Left lung (tissue), 10 donors: ENCODE data around the gene ROBO2. TPM values are rescaled to one million over a fixed set of nuclear protein-coding genes. Genes with fewer than 3 reads are reported as not detected.

Experiments
- ATAC-seq: fragments of 200-7000 bp; cut with Tn5 transposase; one replicate; pipeline ENCODE4 v1.9.1; 2020; ENCODE audit warnings: moderate library complexity
- DNase-seq, 4 donors: peaks; one replicate each; pipeline ENCODE4 v3.0.0-alpha.2; 2013 to 2020
- H3K27ac ChIP-seq, 2 donors: fragments of 200-600 bp; sonication (generic) in 1 of 2; one replicate each; pipeline versions ENCODE4 v1.5.0 to v1.8.0; 2020 to 2021
- H3K27me3 ChIP-seq, 2 donors: fragments of 200-600 bp; sonication (generic) in 1 of 2; one replicate each; pipeline versions ENCODE4 v1.5.0 to v1.8.0; 2020 to 2021
- H3K36me3 ChIP-seq, 2 donors: fragments of 200-600 bp; sonication (generic) in 1 of 2; one replicate each; pipeline versions ENCODE4 v1.5.0 to v1.8.0; 2020 to 2021
- H3K4me1 ChIP-seq, 2 donors: fragments of 200-600 bp; one replicate each; pipeline ENCODE4 v1.8.0; 2021
- H3K4me3 ChIP-seq, 2 donors: fragments of 200-600 bp; sonication (generic) in 1 of 2; one replicate each; pipeline versions ENCODE4 v1.5.0 to v1.8.0; 2020 to 2021; ENCODE audit warnings: mild to moderate bottlenecking in 1 of 2
- H3K9me3 ChIP-seq, 2 donors: fragments of 200-600 bp; sonication (generic) in 1 of 2; one replicate each; pipeline versions ENCODE4 v1.5.0 to v1.8.0; 2020 to 2021
- intact Hi-C, 2 donors: fragments of 100-400 bp; cut with DNase I; formaldehyde crosslinking; loops; one replicate each; pipeline versions ENCODE4 v1.11.2 to v1.14.2; 2022
- polyA plus RNA-seq, 6 donors: library from polyadenylated mRNA; unstranded; fragments of 120-200 nt; gene quantifications; one replicate each; pipeline ENCODE4 v1.2.1, GENCODE V29; 2013; ENCODE audit not compliant: insufficient read length in 6 of 6
- total RNA-seq, 2 donors: library from RNA; stranded (reverse); fragmentation: NEBNext Ultra II Directional; extraction: Animal tissue kit (Norgen Biotek cat#: 25700); gene quantifications; one replicate each; pipeline ENCODE4 v1.2.1, GENCODE V29; 2021
- TF ChIP-seq, protein P1 (sequence below), 2 donors: fragments of 200-600 bp; sonication (generic) in 1 of 2; IDR thresholded peaks; one replicate each; pipeline versions ENCODE4 v1.5.0 to v1.8.0; 2021; ENCODE audit warnings: antibody characterized with exemption in 2 of 2
- donor health status: DM: no; HTN: yes; CAD: no.
- donor health status: DM: no; HTN: no; CAD: no.

The ROBO2 gene
- total and polyA plus RNA-seq, 8 donors, result 4.9 to 66.2 (median 51.1) TPM

DNA sequence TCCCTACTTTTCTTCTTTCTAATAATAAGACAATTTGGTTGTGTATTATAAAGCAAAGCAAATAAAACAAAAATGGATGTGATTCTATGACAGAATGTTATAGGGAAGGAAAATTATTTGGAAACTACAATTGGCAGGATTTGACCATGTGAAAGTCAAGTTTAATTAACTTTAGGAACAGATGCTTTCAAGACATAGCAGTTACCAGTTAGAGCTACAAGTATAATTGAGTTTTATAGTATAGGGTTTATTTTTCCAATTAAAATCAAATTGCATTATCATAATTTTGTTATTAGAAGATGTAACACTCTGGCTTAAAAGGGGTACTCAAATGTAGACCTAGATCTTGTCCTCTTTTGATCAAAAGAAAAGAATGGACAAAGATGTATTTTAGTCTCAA lies 110.9 kb downstream of the ROBO2 start:
- DNase-seq (no peak), ATAC-seq (no peak)
- intact Hi-C loops, result no loop called here
- Histone ChIP-seq H3K9me3 (no peaks in the 10 kb centered on the region), H3K27ac (no peak overlapping the region), H3K27me3 (no peaks in the 10 kb centered on the region), H3K4me1 (no peaks in the 10 kb centered on the region), H3K36me3 (no peaks in the 10 kb centered on the region), H3K4me3 (no peak overlapping the region)
- TF ChIP-seq, protein P1, sequence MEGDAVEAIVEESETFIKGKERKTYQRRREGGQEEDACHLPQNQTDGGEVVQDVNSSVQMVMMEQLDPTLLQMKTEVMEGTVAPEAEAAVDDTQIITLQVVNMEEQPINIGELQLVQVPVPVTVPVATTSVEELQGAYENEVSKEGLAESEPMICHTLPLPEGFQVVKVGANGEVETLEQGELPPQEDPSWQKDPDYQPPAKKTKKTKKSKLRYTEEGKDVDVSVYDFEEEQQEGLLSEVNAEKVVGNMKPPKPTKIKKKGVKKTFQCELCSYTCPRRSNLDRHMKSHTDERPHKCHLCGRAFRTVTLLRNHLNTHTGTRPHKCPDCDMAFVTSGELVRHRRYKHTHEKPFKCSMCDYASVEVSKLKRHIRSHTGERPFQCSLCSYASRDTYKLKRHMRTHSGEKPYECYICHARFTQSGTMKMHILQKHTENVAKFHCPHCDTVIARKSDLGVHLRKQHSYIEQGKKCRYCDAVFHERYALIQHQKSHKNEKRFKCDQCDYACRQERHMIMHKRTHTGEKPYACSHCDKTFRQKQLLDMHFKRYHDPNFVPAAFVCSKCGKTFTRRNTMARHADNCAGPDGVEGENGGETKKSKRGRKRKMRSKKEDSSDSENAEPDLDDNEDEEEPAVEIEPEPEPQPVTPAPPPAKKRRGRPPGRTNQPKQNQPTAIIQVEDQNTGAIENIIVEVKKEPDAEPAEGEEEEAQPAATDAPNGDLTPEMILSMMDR (IDR thresholded peaks at IDR 0.05), result no peak

DNA sequence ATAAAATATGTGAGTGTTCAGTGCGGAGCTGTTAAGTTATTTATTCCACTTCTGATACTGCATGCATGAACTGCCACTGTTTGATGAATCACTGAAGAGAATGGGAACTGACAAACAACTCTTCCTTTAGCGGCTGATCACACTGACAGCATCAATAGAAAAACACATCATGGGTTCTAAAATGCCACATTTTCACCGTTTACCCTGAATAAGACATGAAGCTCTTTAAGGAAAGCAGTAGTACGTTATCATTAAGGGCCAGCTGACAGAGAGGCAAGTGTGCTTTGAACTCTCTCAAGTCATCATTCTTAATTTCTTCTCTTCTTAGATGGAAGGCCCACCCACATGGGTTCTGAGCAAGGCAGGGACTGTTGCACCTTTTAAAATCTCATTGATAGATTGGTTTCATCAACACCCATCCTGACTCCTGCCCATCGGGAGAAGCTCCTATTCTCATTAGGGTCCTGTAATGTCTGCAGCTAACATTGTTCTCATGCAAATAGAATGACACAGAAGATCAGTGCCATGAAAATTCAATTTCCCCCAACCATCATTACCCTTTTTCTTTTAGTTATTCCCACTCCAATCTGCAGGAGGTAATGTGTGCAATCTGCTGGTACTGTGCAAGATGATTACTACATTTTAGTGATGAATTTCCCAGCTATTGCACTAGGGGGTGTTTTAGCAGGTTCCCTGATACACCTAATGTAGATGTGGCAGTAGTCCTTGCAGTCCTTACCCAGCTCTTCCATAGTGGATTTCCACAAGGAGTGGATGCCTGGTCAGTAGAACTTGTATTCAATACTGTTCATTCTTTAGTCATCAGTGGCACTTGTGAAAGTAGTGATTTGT lies 119.1 kb downstream of the ROBO2 start:
- H3K36me3 ChIP-seq, result no peaks in the 10 kb centered on the region
- no peaks in the 10 kb centered on the region for H3K9me3 ChIP-seq
- H3K4me3 ChIP-seq, result no peak overlapping the region
- DNase-seq, result no peak
- no peaks in the 10 kb centered on the region for H3K27me3 ChIP-seq
- intact Hi-C loops, result no loop called here
- TF ChIP-seq, protein P1 (IDR thresholded peaks at IDR 0.05), result no peak
- H3K27ac ChIP-seq, result no peak overlapping the region
- ATAC-seq, result no peak
- no peaks in the 10 kb centered on the region for H3K4me1 ChIP-seq

DNA sequence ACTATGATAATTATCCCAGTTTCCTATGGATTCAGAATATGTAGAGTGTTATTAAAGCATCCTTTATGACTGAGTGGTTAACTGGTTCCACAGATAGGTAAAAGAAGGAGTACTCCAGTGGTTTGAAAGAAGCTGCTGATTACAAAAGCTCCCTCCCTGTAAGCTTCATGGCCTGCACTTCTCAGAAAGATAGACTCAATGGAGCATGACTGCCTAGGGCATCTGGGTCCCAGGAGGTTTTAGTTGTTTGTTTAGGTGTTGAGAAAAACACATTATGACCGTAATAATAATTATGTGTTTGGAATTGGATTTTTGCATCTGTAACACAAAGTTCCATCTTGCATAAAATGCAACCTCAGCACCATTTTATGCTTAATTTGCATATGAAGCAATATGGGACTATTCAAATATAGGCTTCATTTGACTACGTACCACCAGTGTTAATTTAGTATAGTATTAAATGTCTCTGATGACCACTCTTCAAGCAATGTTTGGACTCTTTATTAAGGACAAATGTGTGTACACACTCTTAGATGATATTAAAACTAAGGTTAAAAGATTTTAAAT lies 121.1 kb downstream of the ROBO2 start:
- Histone ChIP-seq H3K36me3 (no peaks in the 10 kb centered on the region), H3K27ac (no peak overlapping the region), H3K4me1 (no peaks in the 10 kb centered on the region), H3K27me3 (no peaks in the 10 kb centered on the region), H3K4me3 (no peak overlapping the region), H3K9me3 (no peaks in the 10 kb centered on the region)
- intact Hi-C loops, result no loop called here
- TF ChIP-seq, protein P1 (IDR thresholded peaks at IDR 0.05), result no peak
- ATAC-seq (no peak), DNase-seq (no peak)

DNA sequence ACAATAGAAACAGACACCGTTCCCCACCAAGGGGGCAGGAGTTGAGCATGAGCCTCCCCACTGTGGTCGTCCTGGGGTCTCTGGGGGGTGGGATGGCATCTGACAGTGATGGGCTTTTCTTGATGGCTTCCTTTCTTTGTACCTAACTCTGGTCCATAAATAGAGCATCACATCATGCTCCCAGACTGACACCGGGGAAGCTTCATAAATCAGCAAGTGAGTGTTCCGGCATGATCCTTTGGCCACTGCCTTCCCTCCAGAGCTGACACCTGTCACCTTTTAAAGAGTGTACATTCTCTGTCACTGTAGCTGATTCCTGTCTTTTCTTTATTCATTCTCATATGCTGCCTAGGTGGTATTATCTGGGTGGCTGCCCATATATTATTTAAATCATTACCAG lies 129.9 kb downstream of the ROBO2 start:
- TF ChIP-seq, protein P1 (IDR thresholded peaks at IDR 0.05), result no peak
- Histone ChIP-seq H3K36me3 (no peaks in the 10 kb centered on the region), H3K4me3 (no peak overlapping the region), H3K27ac (no peak overlapping the region), H3K27me3 (no peaks in the 10 kb centered on the region), H3K9me3 (no peaks in the 10 kb centered on the region), H3K4me1 (no peaks in the 10 kb centered on the region)
- DNase-seq (no peak), ATAC-seq (no peak)
- intact Hi-C loops, result no loop called here

DNA sequence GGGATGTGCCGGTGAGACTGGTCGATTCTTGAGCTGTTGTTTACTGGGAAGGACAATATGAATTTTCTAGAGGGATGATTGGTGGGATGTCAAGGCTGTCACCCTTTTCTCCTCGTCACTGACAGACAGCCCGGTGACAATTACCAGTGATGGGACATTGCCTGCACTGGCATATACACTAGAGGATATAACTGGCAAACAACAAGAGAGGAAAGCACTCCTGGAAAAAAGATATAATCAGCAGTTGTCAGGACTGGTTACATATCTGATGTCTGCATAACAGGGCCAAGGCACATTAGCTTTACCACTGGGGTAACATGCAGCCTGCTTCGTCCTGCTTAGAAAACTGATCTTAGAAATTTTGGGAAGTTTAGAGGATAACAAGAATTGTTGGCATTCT lies 131.1 kb downstream of the ROBO2 start:
- Histone ChIP-seq H3K9me3 (no peaks in the 10 kb centered on the region), H3K4me1 (no peaks in the 10 kb centered on the region), H3K27me3 (no peaks in the 10 kb centered on the region), H3K4me3 (no peak overlapping the region), H3K36me3 (no peaks in the 10 kb centered on the region), H3K27ac (no peak overlapping the region)
- intact Hi-C loops, result no loop called here
- DNase-seq, result no peak
- TF ChIP-seq, protein P1 (IDR thresholded peaks at IDR 0.05), result no peak
- no peak for ATAC-seq
